IPS DF 4.7 (cell line): ENCODE measurements around the gene THSD4.
"Not testable (repeated sequence)": the region's sequence is repeated elsewhere in the genome, so short reads cannot be mapped to it uniquely, and the experiment has no call there.

Experiments
- DNase-seq: peaks from one replicate; pipeline ENCODE4 v3.0.0-alpha.2; 2013; ENCODE audit warnings: low spot score; ENCODE audit errors: extremely low read depth

Gene THSD4

GRCh38 chr15:71148048-71148447 lies 32.8 kb downstream of the THSD4 start:
- no peak for DNase-seq

GRCh38 chr15:71149646-71150557 lies 34.6 kb downstream of the THSD4 start:
- DNase-seq: no peak

- DNase-seq: no peak
These were observed 35.8 kb downstream of the THSD4 start for GRCh38 chr15:71151081-71151480.

GRCh38 chr15:71152542-71152941 lies 37.3 kb downstream of the THSD4 start:
- no peak for DNase-seq

GRCh38 chr15:71153823-71154524 lies 38.7 kb downstream of the THSD4 start:
- no peak for DNase-seq

- no peak for DNase-seq
These were observed 39.4 kb downstream of the THSD4 start for GRCh38 chr15:71154607-71155200.

- no peak for DNase-seq
These were observed 40.3 kb downstream of the THSD4 start for GRCh38 chr15:71155534-71155933.

- DNase-seq: no peak
These were observed 45.7 kb downstream of the THSD4 start for GRCh38 chr15:71160976-71161375.

- DNase-seq: no peak
These were observed 47.0 kb downstream of the THSD4 start for GRCh38 chr15:71162309-71162708.

GRCh38 chr15:71164606-71165005 lies 49.3 kb downstream of the THSD4 start:
- DNase-seq: not testable (repeated sequence)

- DNase-seq: no peak
These were observed 52.3 kb downstream of the THSD4 start for GRCh38 chr15:71167445-71168165.

- DNase-seq: no peak
These were observed 53.0 kb downstream of the THSD4 start for GRCh38 chr15:71168166-71168834.

GRCh38 chr15:71170163-71170562 lies 54.9 kb downstream of the THSD4 start:
- no peak for DNase-seq

GRCh38 chr15:71171195-71171594 lies 55.9 kb downstream of the THSD4 start:
- DNase-seq: no peak

GRCh38 chr15:71174360-71174759 lies 59.1 kb downstream of the THSD4 start:
- not testable (repeated sequence) for DNase-seq

- DNase-seq: no peak
These were observed 65.9 kb downstream of the THSD4 start for GRCh38 chr15:71180986-71181853.

- DNase-seq: no peak
These were observed 67.3 kb downstream of the THSD4 start for GRCh38 chr15:71182522-71182921.

- no peak for DNase-seq
These were observed 67.8 kb downstream of the THSD4 start for GRCh38 chr15:71183063-71183462.

GRCh38 chr15:71185706-71186105 lies 70.4 kb downstream of the THSD4 start:
- DNase-seq: no peak

- DNase-seq: no peak
These were observed 71.0 kb downstream of the THSD4 start for GRCh38 chr15:71186267-71186666.
